Pericardium fibroblast (primary cell): Measurements from ENCODE around the gene MAGEA8. TPM values are rescaled to one million over a fixed set of nuclear protein-coding genes. Genes with fewer than 3 reads are reported as not detected.

Source experiments
- total RNA-seq: library from RNA; depleted of rRNA; stranded (reverse); fragments of >200 nt; gene quantifications from 2 replicates; pipeline ENCODE4 v1.2.3, GENCODE V29; 2015

Gene MAGEA8
- total RNA-seq = not detected in 2 replicates

GRCh38 chrX:149881081-149881711 is at the start of gene MAGEA8:
Gene MAGEA8, plus strand, starts transcription at chrX:149881183. Its CDS starts 3,090 bp downstream, at chrX:149884273.

GRCh38 chrX:149929400-149929799 is 48.4 kb downstream of the MAGEA8 start, which contains the start of gene HSFX4:
Gene HSFX4, plus strand, starts transcription at chrX:149929573. Its CDS starts 72 bp downstream, at chrX:149929645.

Other genes with a start within 250 kb of the MAGEA8 start
- gene TMEM185A, start 249.4 kb upstream of the MAGEA8 start, total RNA-seq = 10.9 and 14.1 TPM in 2 replicates
- not detected in 2 replicates for gene MAGEA11, start 169.1 kb upstream of the MAGEA8 start, total RNA-seq
- gene HSFX1, start 107.1 kb upstream of the MAGEA8 start, total RNA-seq = 0.12 and 0.60 TPM in 2 replicates
- not detected in 2 replicates for gene MAGEA9, start 99.3 kb upstream of the MAGEA8 start, total RNA-seq
- gene HSFX4, start 48.4 kb downstream of the MAGEA8 start, total RNA-seq = not detected in 2 replicates
- gene EOLA2, start 57.3 kb downstream of the MAGEA8 start, total RNA-seq = 16.7 and 21.4 TPM in 2 replicates